DOHH2 (cell line): ENCODE results near the gene SPN.
"Not testable (repeated sequence)": the region's sequence is repeated elsewhere in the genome, so short reads cannot be mapped to it uniquely, and the experiment has no call there.

Source experiments
- H3F3A ChIP-seq: fragments of 200-600 bp; sonication (generic), shearing (Covaris generic); 2 replicates; pipeline ENCODE4 v1.6.0; 2016; ENCODE audit warnings: antibody characterized with exemption, mild to moderate bottlenecking; ENCODE audit not compliant: control insufficient read depth, insufficient read depth
- H3K27ac ChIP-seq: fragments of 200-600 bp; sonication (generic); 2 replicates; pipeline ENCODE4 v1.5.1; 2014; ENCODE audit warnings: low read depth, mild to moderate bottlenecking, low read length, moderate library complexity
- H3K27me3 ChIP-seq: fragments of 200-600 bp; sonication (generic); 2 replicates; pipeline ENCODE4 v1.6.1; 2014; ENCODE audit warnings: mild to moderate bottlenecking, low read length, mixed read lengths; ENCODE audit not compliant: control insufficient read depth
- H3K36me3 ChIP-seq: fragments of 200-600 bp; sonication (generic); 2 replicates; pipeline ENCODE4 v1.6.1; 2014; ENCODE audit warnings: mild to moderate bottlenecking, low read length, moderate library complexity, mixed read lengths; ENCODE audit not compliant: control insufficient read depth
- H3K4me1 ChIP-seq: fragments of 200-600 bp; sonication (generic); 2 replicates; pipeline ENCODE4 v1.6.1; 2014; ENCODE audit warnings: mild to moderate bottlenecking, low read length, mixed read lengths; ENCODE audit not compliant: control insufficient read depth
- H3K4me2 ChIP-seq: fragments of 200-600 bp; sonication (generic); 2 replicates; pipeline ENCODE4 v1.6.0; 2014; ENCODE audit warnings: mild to moderate bottlenecking, low read length, moderate library complexity
- H3K4me3 ChIP-seq: fragments of 200-600 bp; sonication (generic); 2 replicates; pipeline ENCODE4 v1.5.1; 2014; ENCODE audit warnings: mild to moderate bottlenecking, low read length, mixed read lengths
- H3K79me2 ChIP-seq: fragments of 200-600 bp; sonication (generic); 2 replicates; pipeline ENCODE4 v1.6.1; 2014; ENCODE audit warnings: mild to moderate bottlenecking, low read length, mixed read lengths; ENCODE audit not compliant: control insufficient read depth
- H3K9me2 ChIP-seq: fragments of 200-600 bp; sonication (generic); replicated peaks from 2 replicates; pipeline ENCODE4 v1.6.1; 2014; ENCODE audit warnings: mild to moderate bottlenecking, low read length, mixed read lengths; ENCODE audit not compliant: control insufficient read depth
- H3K9me3 ChIP-seq: fragments of 200-600 bp; sonication (generic); 2 replicates; pipeline ENCODE4 v1.6.1; 2014; ENCODE audit warnings: antibody characterized with exemption, low read length, mixed read lengths; ENCODE audit not compliant: control insufficient read depth, insufficient read depth
- H4K20me1 ChIP-seq: fragments of 200-600 bp; sonication (generic); 2 replicates; pipeline ENCODE4 v1.6.0; 2014; ENCODE audit warnings: low read depth, mild to moderate bottlenecking, antibody characterized with exemption, low read length, moderate library complexity; ENCODE audit not compliant: control insufficient read depth, insufficient read depth
- CTCF ChIP-seq: fragments of 200-600 bp; sonication (generic); IDR thresholded peaks from one replicate; pipeline ENCODE4 v1.5.1; 2014; ENCODE audit warnings: antibody characterized with exemption, mild to moderate bottlenecking, low read depth, low read length; ENCODE audit not compliant: poor library complexity, severe bottlenecking
- EZH2phosphoT487 ChIP-seq: fragments of 200-600 bp; sonication (generic); IDR thresholded peaks from 2 replicates; pipeline ENCODE4 v1.6.1; 2017; ENCODE audit warnings: borderline replicate concordance, mild to moderate bottlenecking, antibody characterized with exemption, low read length, moderate library complexity, mixed read lengths

The SPN gene

GRCh38 chr16:29708917-29709600, 46.0 kb downstream of the SPN start:
- H3K27me3 ChIP-seq: no peaks in the 10 kb centered on the region
- no peaks in the 10 kb centered on the region for H3K9me3 ChIP-seq
- H4K20me1 ChIP-seq: no peaks in the 10 kb centered on the region
- no peaks in the 10 kb centered on the region for H3K36me3 ChIP-seq
- H3K4me1 ChIP-seq: peaks cover 26% of the 10 kb centered on the region
- H3K79me2 ChIP-seq: no peaks in the 10 kb centered on the region
- no peak overlapping the region; the same call in 1 of the 2 replicates for H3K4me2 ChIP-seq
- H3K9me2 ChIP-seq: no peaks in the 10 kb centered on the region
- TF ChIP-seq EZH2phosphoT487 (no peak), CTCF (no peak)
- no peak overlapping the region for H3K4me3 ChIP-seq
- H3K27ac ChIP-seq: no peak overlapping the region
- peaks cover 4% of the 10 kb centered on the region for H3F3A ChIP-seq

- not testable (repeated sequence) for H3K36me3 ChIP-seq, H3K9me2 ChIP-seq, H3K4me2 ChIP-seq, H3K4me3 ChIP-seq, H3K9me3 ChIP-seq, H3K79me2 ChIP-seq, H3K27ac ChIP-seq, H3K27me3 ChIP-seq, H4K20me1 ChIP-seq, H3F3A ChIP-seq
- H3K4me1 ChIP-seq: peaks cover 26% of the 10 kb centered on the region
These were observed 46.6 kb downstream of the SPN start for GRCh38 chr16:29709657-29710056.

GRCh38 chr16:29710227-29711219, 47.5 kb downstream of the SPN start:
- Histone ChIP-seq H3K27ac (no peak overlapping the region), H3K79me2 (no peaks in the 10 kb centered on the region), H3K4me3 (0 out of 2 replicates have a peak overlapping the region, but pooled peaks have one; percentile 11), H3F3A (peaks cover 3% of the 10 kb centered on the region), H3K9me2 (no peaks in the 10 kb centered on the region), H3K27me3 (no peaks in the 10 kb centered on the region), H3K9me3 (no peaks in the 10 kb centered on the region), H4K20me1 (no peaks in the 10 kb centered on the region), H3K36me3 (no peaks in the 10 kb centered on the region), H3K4me2 (peak overlapping the region; percentile 52), H3K4me1 (peaks cover 26% of the 10 kb centered on the region)
- no peak for TF ChIP-seq EZH2phosphoT487
- TF ChIP-seq CTCF: peak; percentile 84

- H3K4me1 ChIP-seq: peaks cover 26% of the 10 kb centered on the region
- H3K4me3 ChIP-seq: no peak overlapping the region
- H3K36me3 ChIP-seq: no peaks in the 10 kb centered on the region
- H3K9me2 ChIP-seq: no peaks in the 10 kb centered on the region
- H3K4me2 ChIP-seq: no peak overlapping the region
- no peaks in the 10 kb centered on the region for H3K79me2 ChIP-seq
- H3K9me3 ChIP-seq: no peaks in the 10 kb centered on the region
- no peak overlapping the region for H3K27ac ChIP-seq
- H3K27me3 ChIP-seq: no peaks in the 10 kb centered on the region
- TF ChIP-seq EZH2phosphoT487 (no peak), CTCF (no peak)
- no peaks in the 10 kb centered on the region for H4K20me1 ChIP-seq
- H3F3A ChIP-seq: peaks cover 3% of the 10 kb centered on the region
These were observed 49.8 kb downstream of the SPN start for GRCh38 chr16:29712809-29713208.
